LNCAP (cell line): Measurements from ENCODE around the gene GPC2.

Experiments used
- CTCF ChIP-seq: fragments of 450-650 bp; IDR thresholded peaks from 2 replicates; pipeline ENCODE4 v1.5.1; 2017; ENCODE audit warnings: mild to moderate bottlenecking

The GPC2 gene

DNA sequence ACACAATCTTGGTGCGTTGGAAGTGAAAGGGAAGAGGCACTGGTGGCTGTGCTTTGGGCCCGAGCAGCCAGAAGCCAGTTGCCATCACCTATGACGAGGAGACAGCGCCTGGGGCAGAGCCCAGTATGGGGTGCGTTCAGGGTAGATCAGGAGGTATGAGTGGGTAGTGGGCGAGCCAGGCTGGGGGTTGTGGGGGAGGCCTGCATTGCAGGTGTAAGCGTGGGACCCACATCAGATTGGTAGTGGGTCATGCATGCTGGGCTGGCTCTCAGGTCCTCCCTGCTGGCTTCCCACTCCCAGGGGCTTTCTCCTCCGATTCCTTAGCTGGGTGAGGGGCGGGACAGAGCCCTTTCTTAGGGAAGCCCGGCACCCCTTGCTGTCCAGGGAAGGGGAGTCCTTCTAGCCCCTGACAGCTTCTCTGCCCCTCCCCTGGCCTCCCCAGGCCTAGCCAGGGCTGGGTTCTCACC is 42.1 kb upstream of the GPC2 start:
- no peak for TF ChIP-seq CTCF

- 0 out of 2 replicates have a peak, but pooled peaks have one; percentile 14 for TF ChIP-seq CTCF
Measured at GRCh38 chr7:100217934-100218333, 40.8 kb upstream of the GPC2 start.

- no peak for TF ChIP-seq CTCF
Measured at GRCh38 chr7:100215895-100216294, 38.7 kb upstream of the GPC2 start.

DNA sequence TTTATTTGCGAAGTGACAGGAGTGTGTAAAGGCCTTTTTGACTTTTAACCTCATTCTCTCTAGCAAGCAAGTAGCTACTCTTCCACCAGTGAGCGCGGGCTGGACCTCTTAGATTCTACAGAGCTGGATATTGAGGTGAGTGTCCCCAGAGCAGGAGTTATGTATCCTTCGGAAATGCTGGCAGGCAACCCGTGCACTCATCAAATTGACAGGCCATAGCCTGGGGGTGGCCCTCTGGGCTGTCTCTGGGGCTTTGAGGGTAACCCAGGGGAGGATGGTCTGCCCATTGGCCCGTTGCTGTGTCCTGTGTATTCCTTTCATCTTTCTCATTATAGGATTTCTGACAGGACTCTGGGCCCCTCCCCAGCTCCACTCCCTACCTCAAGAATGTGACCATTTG is 36.5 kb upstream of the GPC2 start:
- TF ChIP-seq CTCF = no peak

- TF ChIP-seq CTCF = no peak
Measured at GRCh38 chr7:100212631-100213286, 35.6 kb upstream of the GPC2 start.

GRCh38 chr7:100211342-100211780 is 34.2 kb upstream of the GPC2 start:
- no peak for TF ChIP-seq CTCF

DNA sequence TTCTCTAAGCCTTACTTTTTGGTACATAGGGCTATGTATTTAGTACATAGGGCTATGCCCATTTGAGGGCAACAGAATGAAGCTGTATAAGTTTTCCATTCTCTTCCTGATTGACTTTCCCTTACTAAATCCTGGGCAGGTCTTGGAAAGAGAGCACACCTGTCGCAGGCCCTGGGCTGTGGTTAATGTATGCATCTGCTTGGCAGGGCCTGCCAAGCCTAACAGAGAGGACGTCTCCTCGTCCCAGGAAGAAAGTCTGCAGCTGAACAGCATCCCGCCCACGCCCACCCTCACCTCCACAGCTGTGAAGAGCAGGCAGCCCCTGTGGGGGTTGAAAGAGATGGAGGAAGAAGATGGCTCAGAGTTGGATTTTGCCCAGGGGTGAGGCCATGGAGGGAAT is 33.6 kb upstream of the GPC2 start:
- no peak for TF ChIP-seq CTCF

- no peak for TF ChIP-seq CTCF
Measured at GRCh38 chr7:100209493-100209892, 32.3 kb upstream of the GPC2 start.
